ENCODE measurements around the gene SPATS1.

SPATS1 gene

GRCh38 chr6:44342489-44342888 is at the start of gene SPATS1:
SPATS1 (plus strand) TSS chr6:44342650; CDS start chr6:44343096, 446 bp downstream.
- no peak for DNase-seq (ENCODE audit: low read depth in 1 of 2, low spot score in 1 of 2)

- DNase-seq (ENCODE audit: low read depth in 1 of 2, low spot score in 1 of 2) = no peak
Observed at GRCh38 chr6:44292661-44293365, 49.6 kb upstream of the SPATS1 start.

GRCh38 chr6:44294832-44295791 is 47.3 kb upstream of the SPATS1 start:
- no peak for DNase-seq (ENCODE audit: low read depth in 1 of 2, low spot score in 1 of 2)

GRCh38 chr6:44297063-44298038 is 45.1 kb upstream of the SPATS1 start:
- peak; percentile 21 to 29 for DNase-seq (ENCODE audit: low read depth in 1 of 2, low spot score in 1 of 2)

GRCh38 chr6:44298055-44298803 is 44.2 kb upstream of the SPATS1 start:
- no peak for DNase-seq (ENCODE audit: low read depth in 1 of 2, low spot score in 1 of 2)

- no peak for DNase-seq (ENCODE audit: low read depth in 1 of 2, low spot score in 1 of 2)
Observed at GRCh38 chr6:44298864-44299263, 43.6 kb upstream of the SPATS1 start.

GRCh38 chr6:44300292-44300823 is 42.1 kb upstream of the SPATS1 start:
- DNase-seq (ENCODE audit: low read depth in 1 of 2, low spot score in 1 of 2) = no peak

- DNase-seq (ENCODE audit: low read depth in 1 of 2, low spot score in 1 of 2) = no peak
Observed at GRCh38 chr6:44301106-44301505, 41.3 kb upstream of the SPATS1 start.

GRCh38 chr6:44301782-44302564 is 40.5 kb upstream of the SPATS1 start:
- DNase-seq (ENCODE audit: low read depth in 1 of 2, low spot score in 1 of 2) = no peak

GRCh38 chr6:44302856-44303255 is 39.6 kb upstream of the SPATS1 start:
- no peak for DNase-seq (ENCODE audit: low read depth in 1 of 2, low spot score in 1 of 2)

GRCh38 chr6:44303842-44304241 is 38.6 kb upstream of the SPATS1 start:
- no peak for DNase-seq (ENCODE audit: low read depth in 1 of 2, low spot score in 1 of 2)

GRCh38 chr6:44304282-44305199 is 37.9 kb upstream of the SPATS1 start:
- DNase-seq (ENCODE audit: low read depth in 1 of 2, low spot score in 1 of 2) = peak in 1 of 2 donors; percentile 12

GRCh38 chr6:44305200-44305725 is 37.2 kb upstream of the SPATS1 start:
- DNase-seq (ENCODE audit: low read depth in 1 of 2, low spot score in 1 of 2) = no peak

- no peak for DNase-seq (ENCODE audit: low read depth in 1 of 2, low spot score in 1 of 2)
Observed at GRCh38 chr6:44306710-44307109, 35.7 kb upstream of the SPATS1 start.

- no peak for DNase-seq (ENCODE audit: low read depth in 1 of 2, low spot score in 1 of 2)
Observed at GRCh38 chr6:44307217-44307616, 35.2 kb upstream of the SPATS1 start.

- DNase-seq (ENCODE audit: low read depth in 1 of 2, low spot score in 1 of 2) = no peak
Observed at GRCh38 chr6:44309092-44309491, 33.4 kb upstream of the SPATS1 start.

GRCh38 chr6:44309631-44310030 is 32.8 kb upstream of the SPATS1 start:
- DNase-seq (ENCODE audit: low read depth in 1 of 2, low spot score in 1 of 2) = no peak

- no peak for DNase-seq (ENCODE audit: low read depth in 1 of 2, low spot score in 1 of 2)
Observed at GRCh38 chr6:44310241-44310640, 32.2 kb upstream of the SPATS1 start.

Data from activated CD4-positive, alpha-beta T cell treated with anti-CD3 and anti-CD28 coated beads, Interleukin-2, amount 50 U/mL, for 24 hours (primary cell).